ENCODE measurements around the gene TRAF3. TPM values are rescaled to one million over a fixed set of nuclear protein-coding genes. Genes with fewer than 3 reads are reported as not detected.
A peak's percentile ranks its signal among the peaks of the same experiment; 100 is the strongest.

Gene TRAF3
- total RNA-seq, 2 experiments from 2014 or later: 39.1 to 40.2 TPM

GRCh38 chr14:102902086-102902485, 124.8 kb downstream of the TRAF3 start:
- Mint-ChIP-seq H3K27me3 (no peaks in the 10 kb centered on the region), H3K4me3 (no peak overlapping the region), H3K27ac (peak overlapping the region; percentile 82), H3K9me3 (no peaks in the 10 kb centered on the region), H3K36me3 (ENCODE audit: low read depth) (peaks cover 33% of the 10 kb centered on the region), H3K4me1 (ENCODE audit: low read depth) (peaks cover 21% of the 10 kb centered on the region)
- CTCF ChIA-PET: interaction anchor here (1.1 to 1.3 kb wide), 3 partner anchors 13 to 377 kb away, joined by 3 read pairs; no protein-coding TSS in a partner anchor
- intact Hi-C loops (cut with micrococcal nuclease): no loop called here
- no peak for ATAC-seq
- POLR2A ChIA-PET: no interaction called here
- no peak for DNase-seq
- TF ChIP-seq CTCF (IDR thresholded peaks at IDR 0.05): no peak

DNA sequence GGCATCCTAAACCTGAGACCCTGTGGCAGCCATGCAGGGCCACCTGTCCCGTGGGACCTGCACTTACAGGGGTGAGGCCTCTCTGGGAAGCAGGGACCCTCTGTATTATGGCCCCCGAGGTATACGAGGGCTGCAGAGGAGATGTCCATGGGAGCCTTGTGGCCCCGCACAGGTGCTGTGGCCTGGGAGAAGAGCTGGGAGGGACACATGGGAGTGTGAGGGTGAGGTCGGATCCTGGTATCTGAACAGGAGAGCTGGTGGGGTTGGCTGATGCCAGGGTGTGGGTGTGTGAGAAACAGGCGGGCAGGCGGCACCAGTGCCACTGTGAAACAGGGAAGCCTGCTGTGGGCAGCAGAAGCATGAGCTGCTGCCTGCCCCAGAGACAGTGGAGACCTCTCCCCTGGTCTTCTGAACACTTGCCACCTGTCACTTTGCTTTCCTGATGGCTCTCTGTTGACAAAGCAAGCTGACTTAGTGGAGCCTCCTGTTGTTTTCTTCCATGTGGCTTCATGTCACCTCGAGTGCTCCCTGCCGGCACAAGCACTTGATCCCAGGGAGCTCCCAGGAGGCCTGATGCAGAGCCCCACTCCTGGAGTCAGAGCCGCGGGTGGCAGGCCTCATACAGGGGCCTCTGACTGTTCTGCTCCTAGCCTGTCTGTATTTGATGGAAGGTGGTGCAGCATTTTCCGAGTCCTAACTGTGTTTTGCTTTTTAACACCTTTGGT, 125.4 kb downstream of the TRAF3 start:
- TF ChIP-seq CTCF (IDR thresholded peaks at IDR 0.05): no peak
- intact Hi-C loops (cut with micrococcal nuclease): no loop called here
- no peak for ATAC-seq
- DNase-seq: no peak
- Mint-ChIP-seq H3K36me3 (ENCODE audit: low read depth) (peaks cover 33% of the 10 kb centered on the region), H3K27me3 (no peaks in the 10 kb centered on the region), H3K4me1 (ENCODE audit: low read depth) (peaks cover 21% of the 10 kb centered on the region), H3K27ac (peak overlapping the region; percentile 82), H3K4me3 (no peak overlapping the region), H3K9me3 (no peaks in the 10 kb centered on the region)
- CTCF ChIA-PET: interaction anchor here (1.1 kb wide), 1 partner anchor 14 kb away, joined by 3 read pairs; no protein-coding TSS in a partner anchor
- POLR2A ChIA-PET: no interaction called here

DNA sequence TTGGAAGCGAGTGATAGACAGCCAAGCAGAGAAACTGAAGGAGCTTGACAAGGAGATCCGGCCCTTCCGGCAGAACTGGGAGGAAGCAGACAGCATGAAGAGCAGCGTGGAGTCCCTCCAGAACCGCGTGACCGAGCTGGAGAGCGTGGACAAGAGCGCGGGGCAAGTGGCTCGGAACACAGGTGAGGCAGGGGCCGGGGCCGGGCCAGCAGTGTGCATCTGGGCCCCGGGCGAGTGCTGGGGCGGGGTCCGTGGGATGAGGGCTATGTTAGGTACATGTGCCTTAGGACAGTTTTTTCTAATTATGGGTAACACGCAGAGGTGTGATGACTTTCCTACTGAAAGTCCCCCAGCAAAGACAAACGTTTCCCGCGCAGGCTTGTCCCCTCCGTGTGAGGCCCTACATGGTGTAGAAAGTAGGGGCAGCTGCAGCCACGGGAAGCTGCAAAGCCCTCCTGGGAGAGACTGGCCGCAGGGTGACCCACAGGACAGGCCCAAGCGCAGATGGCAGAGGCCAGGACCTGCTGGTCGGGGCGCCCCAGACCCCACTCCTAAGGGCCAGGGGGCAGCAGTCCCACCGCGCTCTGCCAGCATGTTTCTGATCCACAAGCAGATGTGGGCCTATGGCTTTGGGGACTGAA, 126.1 kb downstream of the TRAF3 start:
- Mint-ChIP-seq H3K4me1 (ENCODE audit: low read depth) (peaks cover 20% of the 10 kb centered on the region), H3K27ac (peak overlapping the region; percentile 23), H3K36me3 (ENCODE audit: low read depth) (peaks cover 31% of the 10 kb centered on the region), H3K4me3 (no peak overlapping the region), H3K27me3 (no peaks in the 10 kb centered on the region), H3K9me3 (no peaks in the 10 kb centered on the region)
- ChIA-PET CTCF (interaction anchor here (1.1 kb wide), 1 partner anchor 14 kb away, joined by 3 read pairs; no protein-coding TSS in a partner anchor), POLR2A (no interaction called here)
- no peak for ATAC-seq
- intact Hi-C loops (cut with micrococcal nuclease): no loop called here
- DNase-seq: no peak
- no peak for TF ChIP-seq CTCF (IDR thresholded peaks at IDR 0.05)

- H3K36me3 Mint-ChIP-seq (ENCODE audit: low read depth): peaks cover 27% of the 10 kb centered on the region
- CTCF ChIA-PET: no interaction called here
Measured at GRCh38 chr14:102903889-102904512, 126.8 kb downstream of the TRAF3 start.

More at GRCh38 chr14:102903889-102904512, 126.8 kb downstream of the TRAF3 start:
- POLR2A ChIA-PET: no interaction called here
- no peaks in the 10 kb centered on the region for H3K27me3 Mint-ChIP-seq
- no peaks in the 10 kb centered on the region for H3K9me3 Mint-ChIP-seq
- H3K27ac Mint-ChIP-seq: no peak overlapping the region
- H3K4me3 Mint-ChIP-seq: no peak overlapping the region
- DNase-seq (no peak), ATAC-seq (no peak)
- peaks cover 16% of the 10 kb centered on the region for H3K4me1 Mint-ChIP-seq (ENCODE audit: low read depth)
- intact Hi-C loops (cut with micrococcal nuclease): no loop called here
- no peak for TF ChIP-seq CTCF (IDR thresholded peaks at IDR 0.05)
